SK-N-MC (cell line): ENCODE results near the gene KRT5.

ENCODE experiments used
- DNase-seq: peaks from one replicate; pipeline ENCODE4 v3.0.0-alpha.2; 2011; ENCODE audit warnings: low read depth, low spot score
- H3K27ac ChIP-seq: fragments of 200-600 bp; sonication (generic); 2 replicates; pipeline ENCODE4 v1.5.1; 2016; ENCODE audit warnings: mixed run types
- H3K36me3 ChIP-seq: fragments of 200-600 bp; sonication (generic); 2 replicates; pipeline ENCODE4 v1.6.1; 2017; ENCODE audit warnings: antibody characterized with exemption, low read length, mixed read lengths; ENCODE audit not compliant: insufficient read depth
- H3K4me3 ChIP-seq: fragments of 200-600 bp; sonication (generic); 2 replicates; pipeline ENCODE4 v1.5.1; 2016
- H3K9ac ChIP-seq: fragments of 200-600 bp; sonication (generic); 2 replicates; pipeline ENCODE4 v1.8.0; 2017; ENCODE audit warnings: mixed run types, mixed read lengths; ENCODE audit not compliant: insufficient read length
- H3K9me3 ChIP-seq: fragments of 200-600 bp; sonication (generic); 2 replicates; pipeline ENCODE4 v1.6.1; 2017; ENCODE audit warnings: low read depth, mild to moderate bottlenecking, antibody characterized with exemption, low read length, moderate library complexity, mixed read lengths
- EZH2 ChIP-seq: fragments of 200-600 bp; sonication (generic); IDR thresholded peaks from one replicate; pipeline ENCODE4 v1.6.1; 2017; ENCODE audit warnings: antibody characterized with exemption
- FOXP2 ChIP-seq: optimal IDR thresholded peaks from 2 replicates; pipeline ENCODE3; 2011; ENCODE audit warnings: mild to moderate bottlenecking, moderate library complexity; ENCODE audit not compliant: insufficient read depth; ENCODE audit errors: extremely low read length, control extremely low read depth
- POLR2AphosphoS5 ChIP-seq: IDR thresholded peaks from 2 replicates; pipeline ENCODE4 v1.6.1; 2012; ENCODE audit warnings: mild to moderate bottlenecking, low read depth, low read length, borderline replicate concordance

Gene KRT5

DNA sequence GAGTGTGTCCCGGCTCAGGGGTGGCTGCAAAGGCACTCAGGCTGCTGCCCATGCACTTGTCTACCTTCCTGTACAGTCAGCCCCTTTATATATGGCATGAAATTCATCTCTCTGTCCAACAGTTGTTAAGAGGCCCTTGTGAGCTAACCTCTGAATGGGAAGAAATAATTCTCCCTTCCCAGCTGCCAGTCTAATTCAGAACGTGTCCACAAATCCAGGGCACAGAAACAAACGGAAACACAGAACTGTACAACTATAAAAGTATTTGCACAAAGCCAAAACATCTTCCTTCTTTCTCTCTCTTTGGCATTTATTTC lies 849 bp downstream of the KRT5 start:
- Histone ChIP-seq H3K27ac (no peak overlapping the region), H3K9ac (no peak overlapping the region), H3K9me3 (no peaks in the 10 kb centered on the region)

DNA sequence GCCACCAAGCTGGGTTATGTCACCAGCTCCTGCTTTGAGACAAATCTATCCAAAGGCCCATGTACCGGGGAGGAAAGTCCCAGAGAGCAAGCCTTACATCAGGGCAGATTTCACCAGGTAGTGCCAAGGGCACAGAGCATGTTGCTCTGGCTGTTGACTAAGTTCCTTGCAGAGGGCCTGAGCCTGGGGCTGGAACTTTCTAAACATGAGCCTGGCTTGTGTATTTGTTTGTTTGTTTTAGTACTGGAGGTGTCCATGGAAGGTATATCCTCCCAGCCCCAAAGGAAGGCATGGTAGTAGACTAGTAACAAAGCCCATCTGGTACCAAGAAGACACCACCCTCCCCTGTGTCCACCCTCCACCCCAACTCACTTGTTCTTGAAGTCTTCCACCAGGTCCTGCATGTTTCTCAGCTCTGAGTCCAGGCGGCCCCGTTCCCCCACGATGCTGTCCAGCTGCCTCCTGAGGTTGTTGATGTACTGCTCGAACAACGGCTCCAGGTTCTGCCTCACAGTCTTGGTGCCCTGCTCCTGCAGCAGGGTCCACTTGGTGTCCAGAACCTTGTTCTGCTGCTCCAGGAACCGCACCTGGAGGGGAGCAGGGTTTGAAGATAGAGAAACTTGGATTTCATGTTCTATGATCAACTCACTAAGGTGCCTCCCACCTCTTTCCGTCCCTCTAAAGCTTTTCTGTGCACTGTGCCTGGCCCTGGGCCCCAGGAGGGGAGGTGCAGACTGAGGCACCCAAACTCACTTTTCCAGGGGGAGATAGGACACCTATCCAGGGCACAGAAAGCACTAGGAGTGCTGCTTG lies 1.4 kb downstream of the KRT5 start:
- no peak overlapping the region for H3K27ac ChIP-seq
- no peak for DNase-seq
- no peak overlapping the region for H3K9ac ChIP-seq
- no peaks in the 10 kb centered on the region for H3K9me3 ChIP-seq
- no peaks in the 10 kb centered on the region for H3K36me3 ChIP-seq
- TF ChIP-seq EZH2 (no peak), FOXP2 (no peak), POLR2AphosphoS5 (no peak)
- H3K4me3 ChIP-seq, result no peak overlapping the region

More for the DNA sequence above, 849 bp downstream of the KRT5 start:
- TF ChIP-seq POLR2AphosphoS5, result no peak
- TF ChIP-seq FOXP2, result no peak
- no peak for TF ChIP-seq EZH2
- DNase-seq, result no peak
- no peaks in the 10 kb centered on the region for H3K36me3 ChIP-seq
- no peak overlapping the region for H3K4me3 ChIP-seq

DNA sequence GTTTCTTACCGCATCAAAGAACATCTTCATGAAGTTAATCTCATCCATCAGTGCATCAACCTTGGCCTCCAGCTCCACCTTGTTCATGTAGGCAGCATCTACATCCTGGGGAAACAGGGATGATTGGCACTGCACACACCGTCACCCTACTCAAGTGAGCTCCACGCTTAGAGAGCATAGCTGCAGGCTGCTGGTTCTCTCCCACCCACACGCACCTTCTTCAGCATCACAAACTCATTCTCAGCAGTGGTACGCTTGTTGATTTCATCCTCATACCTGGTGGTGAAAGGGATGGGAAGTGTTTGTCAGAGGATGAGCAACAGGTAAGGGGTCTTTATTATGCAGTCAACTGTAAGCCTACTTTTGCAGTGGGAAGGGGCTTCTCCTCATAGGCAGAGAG lies 2.3 kb downstream of the KRT5 start:
- Histone ChIP-seq H3K9me3 (no peaks in the 10 kb centered on the region), H3K27ac (no peak overlapping the region), H3K9ac (no peak overlapping the region), H3K36me3 (no peaks in the 10 kb centered on the region), H3K4me3 (no peak overlapping the region)
- TF ChIP-seq POLR2AphosphoS5 (no peak), FOXP2 (no peak), EZH2 (no peak)
- no peak for DNase-seq

DNA sequence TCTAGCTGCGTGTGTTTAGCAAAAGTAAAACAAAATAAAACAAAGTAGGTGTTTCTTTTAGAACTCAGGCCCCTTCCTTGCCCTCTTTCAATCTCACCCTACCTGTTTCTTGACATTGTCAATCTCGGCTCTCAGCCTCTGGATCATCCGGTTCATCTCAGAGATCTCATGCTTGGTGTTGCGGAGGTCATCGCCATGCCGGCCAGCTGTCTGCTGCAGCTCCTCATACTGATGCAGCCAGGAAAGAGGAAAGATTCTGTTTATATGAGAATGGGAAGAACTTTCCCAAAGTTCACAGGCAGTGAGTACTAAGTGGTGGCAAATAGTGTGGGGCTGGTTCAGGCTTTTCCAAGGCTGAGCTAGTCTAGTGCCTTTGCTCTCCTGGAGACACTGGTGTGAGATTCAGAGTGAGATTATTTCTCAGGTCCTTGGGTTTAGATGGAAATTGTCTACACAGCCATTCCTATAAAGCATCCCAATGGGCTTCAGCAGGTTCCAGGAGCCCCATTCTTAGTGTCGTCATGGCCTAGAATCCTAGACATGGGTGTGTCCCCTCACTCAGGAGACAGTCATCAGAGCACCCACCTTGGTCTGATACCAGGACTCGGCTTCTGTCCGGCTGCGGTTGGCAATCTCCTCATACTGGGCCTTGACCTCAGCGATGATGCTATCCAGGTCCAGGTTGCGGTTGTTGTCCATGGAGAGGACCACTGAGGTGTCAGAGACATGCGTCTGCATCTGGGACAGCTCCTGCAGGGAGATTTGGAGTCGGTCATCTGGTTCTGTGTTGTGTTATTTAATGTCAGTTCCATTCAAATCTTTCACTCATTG lies 3.0 kb downstream of the KRT5 start:
- H3K4me3 ChIP-seq, result no peak overlapping the region
- no peak overlapping the region for H3K9ac ChIP-seq
- TF ChIP-seq EZH2, result no peak
- no peak for TF ChIP-seq POLR2AphosphoS5
- no peak for TF ChIP-seq FOXP2
- H3K9me3 ChIP-seq, result no peaks in the 10 kb centered on the region
- no peak overlapping the region for H3K27ac ChIP-seq
- H3K36me3 ChIP-seq, result no peaks in the 10 kb centered on the region
- no peak for DNase-seq

DNA sequence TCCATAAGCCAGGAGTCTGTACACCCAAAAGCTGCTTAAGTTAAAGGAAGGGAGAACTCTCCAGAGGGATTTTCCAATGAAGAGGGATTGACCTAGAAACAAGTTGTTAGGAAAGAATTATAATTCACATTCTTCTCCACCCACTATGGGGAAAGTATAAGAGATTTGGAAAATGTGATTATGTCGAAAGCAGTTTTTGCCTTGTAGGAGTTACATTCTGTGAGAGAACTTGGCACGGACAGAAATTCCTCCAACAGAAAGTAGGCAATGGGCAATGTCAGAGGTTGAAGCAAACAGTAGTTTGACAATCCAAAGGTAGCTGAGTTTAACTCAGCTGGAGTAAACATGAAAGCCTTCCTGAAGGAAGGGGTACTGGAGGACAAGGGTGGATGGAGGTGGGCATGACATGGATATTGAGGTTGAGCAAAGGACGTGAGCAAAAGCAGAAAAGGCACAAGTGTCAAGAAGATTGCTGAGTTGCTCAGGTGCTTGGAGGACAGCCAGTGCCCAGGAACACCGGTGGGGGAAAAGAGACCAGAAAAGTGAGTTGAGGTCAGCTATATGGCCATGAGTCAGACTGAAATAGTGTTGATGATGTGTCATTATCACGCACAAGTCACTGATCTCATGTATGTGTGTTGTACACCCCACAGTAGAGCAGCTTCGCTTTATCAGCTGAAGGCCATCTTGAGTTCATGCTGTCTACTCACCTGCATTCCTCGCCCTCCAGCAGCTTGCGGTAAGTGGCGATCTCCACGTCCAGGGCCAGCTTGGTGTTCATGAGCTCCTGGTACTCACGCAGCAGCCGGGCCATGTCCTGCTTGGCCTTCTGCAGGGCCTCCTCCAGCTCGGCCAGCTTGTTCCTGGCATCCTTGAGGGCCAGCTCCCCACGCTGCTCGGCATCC lies 4.0 kb downstream of the KRT5 start:
- Histone ChIP-seq H3K36me3 (no peaks in the 10 kb centered on the region), H3K27ac (no peak overlapping the region), H3K9ac (no peak overlapping the region), H3K4me3 (no peak overlapping the region), H3K9me3 (no peaks in the 10 kb centered on the region)
- DNase-seq, result no peak
- TF ChIP-seq EZH2 (no peak), FOXP2 (no peak)

DNA sequence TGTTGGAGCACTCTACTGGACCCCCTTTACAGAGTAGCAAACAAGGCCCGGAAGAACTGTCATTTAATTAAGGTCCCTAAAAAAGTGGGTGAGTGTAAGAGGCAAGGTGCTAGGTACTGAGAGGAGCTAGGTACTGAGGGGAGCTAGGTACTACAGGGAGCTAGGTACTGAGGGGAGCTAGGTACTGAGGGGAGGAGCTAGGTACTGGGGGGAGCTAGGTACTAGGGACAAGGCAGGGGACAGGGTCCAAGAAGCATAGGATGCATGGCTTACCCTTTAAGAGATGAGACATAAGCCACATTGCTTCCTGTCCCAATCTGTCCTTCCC lies 4.9 kb downstream of the KRT5 start:
- Histone ChIP-seq H3K9ac (no peak overlapping the region), H3K27ac (no peak overlapping the region), H3K36me3 (no peaks in the 10 kb centered on the region), H3K4me3 (no peak overlapping the region), H3K9me3 (no peaks in the 10 kb centered on the region)
- DNase-seq, result no peak
- no peak for TF ChIP-seq FOXP2
- no peak for TF ChIP-seq EZH2
- TF ChIP-seq POLR2AphosphoS5, result no peak

DNA sequence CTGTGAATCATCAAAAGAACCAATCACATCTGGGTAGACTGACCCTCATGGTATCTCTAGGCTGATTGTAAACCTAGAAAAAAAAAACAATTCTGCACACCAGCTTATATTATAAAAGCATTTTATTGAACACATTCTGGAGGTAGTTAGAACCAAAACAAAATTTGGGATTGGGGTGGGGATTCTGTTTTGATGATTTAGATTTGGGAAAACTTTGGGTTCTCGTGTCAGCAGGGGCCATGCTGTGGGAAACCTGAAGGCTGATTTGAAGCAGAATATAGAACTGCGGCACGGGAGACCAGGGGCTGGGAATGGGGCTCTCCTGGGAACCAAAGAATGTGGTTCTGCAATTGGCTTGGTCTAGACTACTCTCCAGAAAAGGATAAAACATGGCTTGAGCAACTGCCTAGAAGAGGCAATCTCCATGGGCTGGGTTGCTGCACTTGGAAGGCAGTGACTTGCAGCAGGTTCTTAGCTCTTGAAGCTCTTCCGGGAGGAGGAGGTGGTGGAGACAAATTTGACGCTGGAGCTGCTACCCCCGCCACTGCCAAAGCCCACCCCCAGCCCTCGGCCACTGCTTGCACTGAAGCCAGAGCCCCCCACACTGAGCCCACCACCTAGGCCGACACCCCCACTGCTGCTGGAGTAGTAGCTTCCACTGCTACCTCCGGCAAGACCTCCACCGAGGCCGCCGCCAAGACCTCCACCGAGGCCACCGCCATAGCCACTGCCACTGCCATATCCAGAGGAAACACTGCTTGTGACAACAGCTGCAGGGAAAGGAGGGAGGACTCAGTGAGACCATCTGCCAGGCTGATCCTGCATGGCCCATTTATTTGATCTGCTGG lies 5.5 kb downstream of the KRT5 start:
- Histone ChIP-seq H3K27ac (no peak overlapping the region), H3K4me3 (no peak overlapping the region), H3K36me3 (no peaks in the 10 kb centered on the region), H3K9ac (no peak overlapping the region), H3K9me3 (no peaks in the 10 kb centered on the region)
- TF ChIP-seq FOXP2 (no peak), EZH2 (no peak), POLR2AphosphoS5 (no peak)
- DNase-seq, result no peak

DNA sequence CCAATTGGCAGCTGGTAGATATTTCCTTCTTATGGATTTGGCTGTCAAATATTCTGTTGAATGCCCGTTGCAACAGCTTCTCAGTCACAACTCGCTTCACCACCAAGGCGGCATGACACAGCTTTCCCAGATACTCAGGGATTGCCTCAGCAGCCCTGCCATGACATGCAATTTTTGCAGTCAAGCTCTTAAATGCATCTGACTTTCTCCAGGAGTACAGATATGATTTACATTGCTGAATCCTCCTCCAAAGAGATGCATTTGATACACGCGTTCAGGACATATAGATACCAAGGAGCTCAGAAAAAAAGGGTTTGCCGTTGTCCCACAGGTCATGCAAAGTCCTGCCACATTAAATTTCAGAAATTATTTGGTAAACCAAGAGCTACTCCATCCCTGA lies 6.5 kb downstream of the KRT5 start:
- Histone ChIP-seq H3K9me3 (no peaks in the 10 kb centered on the region), H3K4me3 (no peak overlapping the region), H3K9ac (no peak overlapping the region), H3K36me3 (no peaks in the 10 kb centered on the region), H3K27ac (no peak overlapping the region)
- DNase-seq, result no peak
- TF ChIP-seq POLR2AphosphoS5 (no peak), EZH2 (no peak), FOXP2 (no peak)
